HepG2 (cell line): Measurements from ENCODE around the gene SCN4B.

ENCODE experiments used
- CTCF ChIP-seq: sonication (generic); formaldehyde crosslinking; IDR thresholded peaks from 2 replicates; pipeline ENCODE4 v1.5.0; 2020; ENCODE audit warnings: mild to moderate bottlenecking, missing genetic modification reagents, moderate library complexity
- ESRRA ChIP-seq: sonication (generic); formaldehyde crosslinking; IDR thresholded peaks from 2 replicates; pipeline ENCODE4 v1.5.1; 2020; ENCODE audit warnings: mild to moderate bottlenecking, low read depth, missing genetic modification reagents
- HOXA5 ChIP-seq: sonication (generic); formaldehyde crosslinking; IDR thresholded peaks from 2 replicates; pipeline ENCODE4 v1.4.0; 2020; ENCODE audit warnings: missing genetic modification reagents
- NFE2L2 ChIP-seq: fragments of 150-350 bp; IDR thresholded peaks from 2 replicates; pipeline ENCODE4 v1.6.1; 2014; ENCODE audit warnings: low read length
- POLR2A ChIP-seq, 2 experiments: IDR thresholded peaks; 2 replicates each; pipeline ENCODE4 v1.6.1; 2011; ENCODE audit warnings: low read depth in 2 of 2, low read length in 2 of 2, mild to moderate bottlenecking in 1 of 2, moderate library complexity in 1 of 2; ENCODE audit not compliant: insufficient read depth in 1 of 2
- SIN3B ChIP-seq: fragments of 150-350 bp; IDR thresholded peaks from 2 replicates; pipeline ENCODE4 v1.6.1; 2014; ENCODE audit warnings: low read length
- TF ChIP-seq, protein P1 (sequence below): sonication (generic); formaldehyde crosslinking; IDR thresholded peaks from 2 replicates; pipeline ENCODE4 v1.4.0; 2020; ENCODE audit warnings: missing genetic modification reagents, borderline replicate concordance

DNA sequence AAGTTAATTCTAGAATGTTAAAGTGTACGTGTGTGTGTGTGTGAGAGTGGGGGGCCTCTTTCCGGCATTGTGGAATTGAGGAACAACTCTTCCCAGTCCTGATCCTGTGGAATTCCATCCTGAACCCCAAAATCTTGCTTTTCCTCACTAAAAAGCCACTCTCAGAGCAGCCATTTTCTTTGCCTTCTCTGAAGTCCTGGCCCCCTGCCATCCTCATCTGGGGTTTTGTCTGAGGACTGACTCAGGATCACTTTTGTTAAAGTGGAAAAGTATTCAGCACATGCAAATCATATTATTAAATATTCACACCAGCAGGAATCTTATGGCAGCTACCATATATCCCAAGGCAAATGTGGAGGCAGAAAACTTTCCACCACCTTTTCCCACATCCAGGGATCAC lies 3.8 kb downstream of the SCN4B start:
- TF ChIP-seq NFE2L2 (no peak), ESRRA (CRISPR knock-in tag) (no peak), HOXA5 (CRISPR knock-in tag) (no peak), POLR2A (IDR thresholded peaks at IDR 0.05; ENCODE audit: insufficient read depth in 1 of 2, low read depth in 2 of 2, low read length in 2 of 2) (no peak), SIN3B (no peak), CTCF (CRISPR knock-in tag) (no peak)
- TF ChIP-seq, protein P1, sequence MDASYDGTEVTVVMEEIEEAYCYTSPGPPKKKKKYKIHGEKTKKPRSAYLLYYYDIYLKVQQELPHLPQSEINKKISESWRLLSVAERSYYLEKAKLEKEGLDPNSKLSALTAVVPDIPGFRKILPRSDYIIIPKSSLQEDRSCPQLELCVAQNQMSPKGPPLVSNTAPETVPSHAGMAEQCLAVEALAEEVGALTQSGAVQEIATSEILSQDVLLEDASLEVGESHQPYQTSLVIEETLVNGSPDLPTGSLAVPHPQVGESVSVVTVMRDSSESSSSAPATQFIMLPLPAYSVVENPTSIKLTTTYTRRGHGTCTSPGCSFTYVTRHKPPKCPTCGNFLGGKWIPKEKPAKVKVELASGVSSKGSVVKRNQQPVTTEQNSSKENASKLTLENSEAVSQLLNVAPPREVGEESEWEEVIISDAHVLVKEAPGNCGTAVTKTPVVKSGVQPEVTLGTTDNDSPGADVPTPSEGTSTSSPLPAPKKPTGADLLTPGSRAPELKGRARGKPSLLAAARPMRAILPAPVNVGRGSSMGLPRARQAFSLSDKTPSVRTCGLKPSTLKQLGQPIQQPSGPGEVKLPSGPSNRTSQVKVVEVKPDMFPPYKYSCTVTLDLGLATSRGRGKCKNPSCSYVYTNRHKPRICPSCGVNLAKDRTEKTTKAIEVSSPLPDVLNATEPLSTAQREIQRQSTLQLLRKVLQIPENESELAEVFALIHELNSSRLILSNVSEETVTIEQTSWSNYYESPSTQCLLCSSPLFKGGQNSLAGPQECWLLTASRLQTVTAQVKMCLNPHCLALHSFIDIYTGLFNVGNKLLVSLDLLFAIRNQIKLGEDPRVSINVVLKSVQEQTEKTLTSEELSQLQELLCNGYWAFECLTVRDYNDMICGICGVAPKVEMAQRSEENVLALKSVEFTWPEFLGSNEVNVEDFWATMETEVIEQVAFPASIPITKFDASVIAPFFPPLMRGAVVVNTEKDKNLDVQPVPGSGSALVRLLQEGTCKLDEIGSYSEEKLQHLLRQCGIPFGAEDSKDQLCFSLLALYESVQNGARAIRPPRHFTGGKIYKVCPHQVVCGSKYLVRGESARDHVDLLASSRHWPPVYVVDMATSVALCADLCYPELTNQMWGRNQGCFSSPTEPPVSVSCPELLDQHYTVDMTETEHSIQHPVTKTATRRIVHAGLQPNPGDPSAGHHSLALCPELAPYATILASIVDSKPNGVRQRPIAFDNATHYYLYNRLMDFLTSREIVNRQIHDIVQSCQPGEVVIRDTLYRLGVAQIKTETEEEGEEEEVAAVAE (CRISPR knock-in tag): no peak
